ENCODE results near the gene DPP6.

DNA sequence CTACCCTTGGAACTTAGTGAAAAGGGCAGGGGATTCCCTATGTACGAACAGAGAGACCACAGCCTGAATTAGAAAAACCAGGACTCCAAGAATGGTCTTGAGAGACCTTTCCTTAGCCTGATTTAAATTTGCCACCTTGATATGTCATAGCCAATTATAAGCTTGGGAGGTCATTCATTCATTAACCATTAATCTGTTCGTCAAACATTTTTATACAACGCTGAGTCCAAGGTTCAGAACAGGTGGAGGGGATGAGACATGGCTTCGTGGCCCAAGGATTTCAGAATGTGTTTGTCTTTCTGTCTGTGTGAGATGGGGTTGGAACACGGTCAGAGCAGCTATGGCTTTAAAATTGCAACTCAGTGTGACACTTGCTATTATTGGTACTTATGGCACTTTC, 792.8 kb downstream of the DPP6 start:
- TF ChIP-seq, protein P1, sequence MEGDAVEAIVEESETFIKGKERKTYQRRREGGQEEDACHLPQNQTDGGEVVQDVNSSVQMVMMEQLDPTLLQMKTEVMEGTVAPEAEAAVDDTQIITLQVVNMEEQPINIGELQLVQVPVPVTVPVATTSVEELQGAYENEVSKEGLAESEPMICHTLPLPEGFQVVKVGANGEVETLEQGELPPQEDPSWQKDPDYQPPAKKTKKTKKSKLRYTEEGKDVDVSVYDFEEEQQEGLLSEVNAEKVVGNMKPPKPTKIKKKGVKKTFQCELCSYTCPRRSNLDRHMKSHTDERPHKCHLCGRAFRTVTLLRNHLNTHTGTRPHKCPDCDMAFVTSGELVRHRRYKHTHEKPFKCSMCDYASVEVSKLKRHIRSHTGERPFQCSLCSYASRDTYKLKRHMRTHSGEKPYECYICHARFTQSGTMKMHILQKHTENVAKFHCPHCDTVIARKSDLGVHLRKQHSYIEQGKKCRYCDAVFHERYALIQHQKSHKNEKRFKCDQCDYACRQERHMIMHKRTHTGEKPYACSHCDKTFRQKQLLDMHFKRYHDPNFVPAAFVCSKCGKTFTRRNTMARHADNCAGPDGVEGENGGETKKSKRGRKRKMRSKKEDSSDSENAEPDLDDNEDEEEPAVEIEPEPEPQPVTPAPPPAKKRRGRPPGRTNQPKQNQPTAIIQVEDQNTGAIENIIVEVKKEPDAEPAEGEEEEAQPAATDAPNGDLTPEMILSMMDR (conservative IDR thresholded peaks at IDR 0.05 in 1 of 2, IDR thresholded peaks at IDR 0.05 in 1 of 2; ENCODE audit: extremely low read depth in 1 of 2, insufficient read depth in 1 of 2, low read depth in 1 of 2, low read length in 2 of 2) = no peak
- TF ChIP-seq EZH2 (IDR thresholded peaks at IDR 0.05; ENCODE audit: borderline replicate concordance, low read length) = no peak
